Nephron (organoid): ENCODE data around the gene PLSCR1.

Experiments used
- H3K27ac Mint-ChIP-seq, 3 experiments: 2 replicates each; pipeline ENCODE4 v1.8.0; 2020; ENCODE audit warnings: mixed read lengths in 3 of 3, mild to moderate bottlenecking in 2 of 3, moderate library complexity in 1 of 3
- H3K27me3 Mint-ChIP-seq: 2 replicates; pipeline ENCODE4 v1.8.0; 2021; ENCODE audit warnings: low read depth, mild to moderate bottlenecking, moderate library complexity, mixed read lengths
- H3K36me3 Mint-ChIP-seq: 2 replicates; pipeline ENCODE4 v1.8.0; 2020; ENCODE audit warnings: low read depth, mixed read lengths
- H3K4me1 Mint-ChIP-seq: 2 replicates; pipeline ENCODE4 v1.8.0; 2020; ENCODE audit warnings: mixed read lengths
- H3K4me3 Mint-ChIP-seq, 3 experiments: 2 replicates each; pipeline ENCODE4 v1.8.0; 2020; ENCODE audit warnings: mild to moderate bottlenecking in 3 of 3, mixed read lengths in 3 of 3, moderate library complexity in 2 of 3
- H3K9me3 Mint-ChIP-seq: 2 replicates; pipeline ENCODE4 v1.8.0; 2020; ENCODE audit warnings: mixed read lengths
- TF ChIP-seq, protein P1 (sequence below), 3 experiments: fragments of 200-600 bp; sonication (generic); IDR thresholded peaks; one replicate each; pipeline ENCODE4 v1.5.0; 2021; ENCODE audit warnings: antibody characterized with exemption in 3 of 3; ENCODE audit not compliant: unreplicated experiment in 3 of 3

The PLSCR1 gene

GRCh38 chr3:146557745-146558144 is 13.3 kb upstream of the PLSCR1 start:
- Mint-ChIP-seq H3K27me3 (no peaks in the 10 kb centered on the region), H3K36me3 (no peaks in the 10 kb centered on the region), H3K27ac (no peak overlapping the region), H3K4me1 (no peaks in the 10 kb centered on the region), H3K4me3 (no peak overlapping the region), H3K9me3 (no peaks in the 10 kb centered on the region)
- TF ChIP-seq, protein P1, sequence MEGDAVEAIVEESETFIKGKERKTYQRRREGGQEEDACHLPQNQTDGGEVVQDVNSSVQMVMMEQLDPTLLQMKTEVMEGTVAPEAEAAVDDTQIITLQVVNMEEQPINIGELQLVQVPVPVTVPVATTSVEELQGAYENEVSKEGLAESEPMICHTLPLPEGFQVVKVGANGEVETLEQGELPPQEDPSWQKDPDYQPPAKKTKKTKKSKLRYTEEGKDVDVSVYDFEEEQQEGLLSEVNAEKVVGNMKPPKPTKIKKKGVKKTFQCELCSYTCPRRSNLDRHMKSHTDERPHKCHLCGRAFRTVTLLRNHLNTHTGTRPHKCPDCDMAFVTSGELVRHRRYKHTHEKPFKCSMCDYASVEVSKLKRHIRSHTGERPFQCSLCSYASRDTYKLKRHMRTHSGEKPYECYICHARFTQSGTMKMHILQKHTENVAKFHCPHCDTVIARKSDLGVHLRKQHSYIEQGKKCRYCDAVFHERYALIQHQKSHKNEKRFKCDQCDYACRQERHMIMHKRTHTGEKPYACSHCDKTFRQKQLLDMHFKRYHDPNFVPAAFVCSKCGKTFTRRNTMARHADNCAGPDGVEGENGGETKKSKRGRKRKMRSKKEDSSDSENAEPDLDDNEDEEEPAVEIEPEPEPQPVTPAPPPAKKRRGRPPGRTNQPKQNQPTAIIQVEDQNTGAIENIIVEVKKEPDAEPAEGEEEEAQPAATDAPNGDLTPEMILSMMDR (IDR thresholded peaks at IDR 0.05; ENCODE audit: unreplicated experiment in 3 of 3), result no peak

DNA sequence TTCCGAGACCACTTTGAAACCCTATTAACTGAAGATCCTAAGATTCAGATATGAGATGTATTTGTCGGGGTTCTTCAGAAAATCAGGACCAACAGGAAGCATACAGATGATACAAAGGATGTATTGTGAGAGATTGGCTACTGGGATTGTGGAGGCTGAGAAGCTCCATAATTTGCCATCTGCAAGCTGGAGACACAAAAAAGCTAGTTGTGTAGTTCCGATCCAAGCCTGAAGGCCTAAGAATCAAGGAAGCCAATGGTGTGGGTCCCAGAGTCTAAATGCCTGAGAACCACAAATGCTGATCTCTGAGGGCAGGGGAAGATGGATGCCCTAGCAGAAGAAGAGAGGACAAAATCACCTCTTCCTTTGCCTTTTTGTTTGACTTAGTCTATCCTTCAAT is 10.9 kb upstream of the PLSCR1 start:
- TF ChIP-seq, protein P1 (IDR thresholded peaks at IDR 0.05; ENCODE audit: unreplicated experiment in 3 of 3), result no peak
- Mint-ChIP-seq H3K27ac (no peak overlapping the region), H3K4me1 (no peaks in the 10 kb centered on the region), H3K4me3 (no peak overlapping the region), H3K27me3 (no peaks in the 10 kb centered on the region), H3K9me3 (no peaks in the 10 kb centered on the region), H3K36me3 (no peaks in the 10 kb centered on the region)

DNA sequence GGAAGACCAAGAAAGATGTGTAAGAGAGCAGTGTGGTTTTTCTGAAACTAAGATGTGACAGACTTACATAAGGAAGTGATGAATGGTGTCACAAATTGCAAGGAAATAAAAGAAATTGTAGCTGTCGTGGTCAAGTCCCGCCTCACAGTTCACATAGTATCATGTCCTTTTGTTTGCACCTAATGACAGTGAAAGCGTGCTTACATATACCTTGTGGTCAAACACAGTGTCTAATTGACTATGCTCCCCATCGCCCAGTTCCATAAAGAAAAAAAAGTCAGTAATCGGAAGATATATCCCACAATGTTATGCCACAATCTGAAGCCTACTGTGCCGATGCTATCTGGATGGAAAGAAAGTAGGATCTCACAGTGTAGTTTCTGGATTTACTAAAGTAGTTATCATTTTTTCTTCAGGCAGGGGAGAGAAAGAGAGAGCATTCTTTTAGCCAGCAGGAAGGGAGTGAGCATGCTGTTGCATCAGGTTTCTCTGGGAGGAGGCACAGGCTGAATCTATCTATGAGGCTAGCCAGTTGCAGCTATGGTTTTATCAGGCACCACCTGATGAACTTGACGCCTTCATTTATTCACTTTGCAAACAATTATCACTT is 9.8 kb upstream of the PLSCR1 start:
- Mint-ChIP-seq H3K27ac (no peak overlapping the region), H3K4me1 (no peaks in the 10 kb centered on the region), H3K9me3 (no peaks in the 10 kb centered on the region), H3K27me3 (no peaks in the 10 kb centered on the region), H3K36me3 (no peaks in the 10 kb centered on the region), H3K4me3 (no peak overlapping the region)
- TF ChIP-seq, protein P1 (IDR thresholded peaks at IDR 0.05; ENCODE audit: unreplicated experiment in 3 of 3), result no peak

- Mint-ChIP-seq H3K9me3 (no peaks in the 10 kb centered on the region), H3K36me3 (no peaks in the 10 kb centered on the region), H3K4me1 (no peaks in the 10 kb centered on the region), H3K27me3 (no peaks in the 10 kb centered on the region), H3K27ac (no peak overlapping the region), H3K4me3 (no peak overlapping the region)
- TF ChIP-seq, protein P1 (IDR thresholded peaks at IDR 0.05; ENCODE audit: unreplicated experiment in 3 of 3), result no peak
Observed at GRCh38 chr3:146550743-146551510, 6.5 kb upstream of the PLSCR1 start.

- Mint-ChIP-seq H3K4me1 (no peaks in the 10 kb centered on the region), H3K36me3 (no peaks in the 10 kb centered on the region), H3K27me3 (no peaks in the 10 kb centered on the region), H3K27ac (no peak overlapping the region), H3K4me3 (no peak overlapping the region), H3K9me3 (no peaks in the 10 kb centered on the region)
- TF ChIP-seq, protein P1 (IDR thresholded peaks at IDR 0.05; ENCODE audit: unreplicated experiment in 3 of 3), result no peak
Observed at GRCh38 chr3:146550070-146550615, 5.7 kb upstream of the PLSCR1 start.
